ENCODE results near the gene JUP. TPM values are rescaled to one million over a fixed set of nuclear protein-coding genes. Genes with fewer than 3 reads are reported as not detected.

The JUP gene
- total and polyA plus RNA-seq, 2 of the 13 experiments (the other 11 are each of a cell fraction or from before 2014, with no cell fraction given) = 12.1 to 20.6 TPM

- Histone ChIP-seq H3K36me3 (replicated peaks in 1 of 2; ENCODE audit: control insufficient read depth in 1 of 2, insufficient read depth in 2 of 2, low read length in 2 of 2) (peaks cover 27 to 58% of the 10 kb centered on the region in 2 experiments), H3K9me3 (ENCODE audit: low read length) (no peaks in the 10 kb centered on the region), H3K4me3 (replicated peaks in 1 of 3; ENCODE audit: insufficient read depth in 1 of 3, low read depth in 2 of 3, low read length in 3 of 3) (no peak overlapping the region), H3K27me3 (ENCODE audit: control insufficient read depth in 1 of 2, insufficient read depth in 2 of 2, low read length in 2 of 2) (no peaks in the 10 kb centered on the region), H3K4me2 (ENCODE audit: low read depth, low read length) (no peak overlapping the region), H3K9ac (ENCODE audit: insufficient read depth, low read depth, low read length) (no peak overlapping the region), H3K4me1 (ENCODE audit: insufficient read depth, low read length) (peaks cover 37% of the 10 kb centered on the region), H3K79me2 (ENCODE audit: insufficient read depth, low read length) (no peaks in the 10 kb centered on the region), H4K20me1 (ENCODE audit: insufficient read depth, low read length) (peaks cover 9% of the 10 kb centered on the region; the same call in 1 of the 2 replicates), H2AFZ (ENCODE audit: low read length) (no peak overlapping the region), H3K27ac (ENCODE audit: extremely low read length, insufficient read depth, low read length) (no peak overlapping the region)
- TF ChIP-seq KDM2A (CRISPR knock-in tag; IDR thresholded peaks at IDR 0.05; ENCODE audit: borderline replicate concordance, low read depth) = peak; percentile 28; the same call in 1 of the 2 replicates
- peak; percentile 64 for TF ChIP-seq POLR2G (IDR thresholded peaks at IDR 0.05; ENCODE audit: low read depth, low read length)
- TF ChIP-seq SSRP1 (CRISPR knock-in tag; IDR thresholded peaks at IDR 0.05) = 0 out of 2 replicates have a peak, but pooled peaks have one; percentile 45
- TF ChIP-seq RXRB (CRISPR knock-in tag; IDR thresholded peaks at IDR 0.05; ENCODE audit: borderline replicate concordance) = 0 out of 2 replicates have a peak, but pooled peaks have one; percentile 17
- no peak for TF ChIP-seq ZNF737 (CRISPR knock-in tag; IDR thresholded peaks at IDR 0.05; ENCODE audit: borderline replicate concordance)
- TF ChIP-seq ZNF367 (CRISPR knock-in tag; IDR thresholded peaks at IDR 0.05; ENCODE audit: borderline replicate concordance) = no peak
- TF ChIP-seq SOX6 (IDR thresholded peaks at IDR 0.05) = no peak
- TF ChIP-seq SOX6 (CRISPR knock-in tag; IDR thresholded peaks at IDR 0.05) = 0 out of 2 replicates have a peak, but pooled peaks have one; percentile 24
- TF ChIP-seq ZNF280B (CRISPR knock-in tag; IDR thresholded peaks at IDR 0.05; ENCODE audit: borderline replicate concordance) = no peak
- peak; percentile 42; the same call in 1 of the 2 replicates for TF ChIP-seq ZC3H13 (CRISPR knock-in tag; IDR thresholded peaks at IDR 0.05)
- TF ChIP-seq MIXL1 (CRISPR knock-in tag; IDR thresholded peaks at IDR 0.05) = no peak
- ATAC-seq = peak; percentile 24
- intact Hi-C loops (cut with micrococcal nuclease; ENCODE audit: unreplicated experiment) = no loop called here
- ChIA-PET POLR2A (interaction anchor here (1.0 to 1.8 kb wide), 6 partner anchors 9 to 136 kb away, joined by 3 to 10 read pairs (median 6); partner anchors contain the start of genes FKBP10 and P3H4), CTCF (ENCODE audit: low intra/inter-chr PET ratio, low total read pairs) (no interaction called here)
- DNase-seq (ENCODE audit: low spot score) = no peak
- in situ Hi-C loops (cut with HindIII; ENCODE audit: extremely low pct_ligation_motif_present, low pct_unique_long_range_greater_than_20kb) = no loop called here
- WGBS (ENCODE audit: low lambda C conversion rate) = 90% methylated on average over 1 of the region's 1 CpG
- no peak for FAIRE-seq
- BruUV-seq (replicated peaks) = no TSS peak
Observed at GRCh38 chr17:41823141-41823524, 36.6 kb upstream of the JUP start.
